ENCODE results near the gene EWSR1. TPM values are rescaled to one million over a fixed set of nuclear protein-coding genes. Genes with fewer than 3 reads are reported as not detected.

Gene EWSR1
- total RNA-seq, 1 donor from 2014 or later, result 199 TPM

- Histone ChIP-seq H3K9me3 (ENCODE audit: insufficient read depth, low read depth, low read length) (no peaks in the 10 kb centered on the region), H3K4me1 (ENCODE audit: insufficient read depth, low read length) (peaks cover 26% of the 10 kb centered on the region), H3K36me3 (ENCODE audit: insufficient read depth, low read length) (no peaks in the 10 kb centered on the region), H3K9ac (ENCODE audit: low read length) (no peak overlapping the region), H3K4me3 (ENCODE audit: insufficient read depth, low read depth, low read length) (no peak overlapping the region), H3K79me2 (ENCODE audit: insufficient read depth, low read length) (peaks cover 8% of the 10 kb centered on the region), H2AFZ (ENCODE audit: low read depth, low read length) (no peak overlapping the region), H3K4me2 (ENCODE audit: low read length) (peak overlapping the region; percentile 75), H4K20me1 (ENCODE audit: insufficient read depth, low read length) (peaks cover 30% of the 10 kb centered on the region), H3K27ac (ENCODE audit: low read depth, low read length) (no peak overlapping the region), H3K27me3 (ENCODE audit: insufficient read depth, low read length) (peaks cover 34% of the 10 kb centered on the region)
- peaks cover 4% of the 10 kb centered on the region for H3K4me1 Mint-ChIP-seq (ENCODE audit: low read depth, unreplicated experiment)
- TF ChIP-seq CTCF (IDR thresholded peaks at IDR 0.05; ENCODE audit: insufficient read depth, low read depth, low read length), result no peak
- peak; percentile 87 for TF ChIP-seq EZH2 (IDR thresholded peaks at IDR 0.05; ENCODE audit: insufficient read depth, low read length)
- H3K36me3 Mint-ChIP-seq (ENCODE audit: low read depth, unreplicated experiment), result peaks cover 13% of the 10 kb centered on the region
- H3K4me3 Mint-ChIP-seq (ENCODE audit: unreplicated experiment), result peak overlapping the region; percentile 67
- FAIRE-seq (no peak), DNase-seq (ENCODE audit: low read depth) (no peak)
- no peaks in the 10 kb centered on the region for H3K9me3 Mint-ChIP-seq (ENCODE audit: unreplicated experiment)
- H3K27me3 Mint-ChIP-seq (ENCODE audit: low read depth, unreplicated experiment), result peaks cover 32% of the 10 kb centered on the region
- peak overlapping the region; percentile 47 for H3K27ac Mint-ChIP-seq (ENCODE audit: unreplicated experiment)
Observed at GRCh38 chr22:29314537-29315285, 46.6 kb downstream of the EWSR1 start.

DNA sequence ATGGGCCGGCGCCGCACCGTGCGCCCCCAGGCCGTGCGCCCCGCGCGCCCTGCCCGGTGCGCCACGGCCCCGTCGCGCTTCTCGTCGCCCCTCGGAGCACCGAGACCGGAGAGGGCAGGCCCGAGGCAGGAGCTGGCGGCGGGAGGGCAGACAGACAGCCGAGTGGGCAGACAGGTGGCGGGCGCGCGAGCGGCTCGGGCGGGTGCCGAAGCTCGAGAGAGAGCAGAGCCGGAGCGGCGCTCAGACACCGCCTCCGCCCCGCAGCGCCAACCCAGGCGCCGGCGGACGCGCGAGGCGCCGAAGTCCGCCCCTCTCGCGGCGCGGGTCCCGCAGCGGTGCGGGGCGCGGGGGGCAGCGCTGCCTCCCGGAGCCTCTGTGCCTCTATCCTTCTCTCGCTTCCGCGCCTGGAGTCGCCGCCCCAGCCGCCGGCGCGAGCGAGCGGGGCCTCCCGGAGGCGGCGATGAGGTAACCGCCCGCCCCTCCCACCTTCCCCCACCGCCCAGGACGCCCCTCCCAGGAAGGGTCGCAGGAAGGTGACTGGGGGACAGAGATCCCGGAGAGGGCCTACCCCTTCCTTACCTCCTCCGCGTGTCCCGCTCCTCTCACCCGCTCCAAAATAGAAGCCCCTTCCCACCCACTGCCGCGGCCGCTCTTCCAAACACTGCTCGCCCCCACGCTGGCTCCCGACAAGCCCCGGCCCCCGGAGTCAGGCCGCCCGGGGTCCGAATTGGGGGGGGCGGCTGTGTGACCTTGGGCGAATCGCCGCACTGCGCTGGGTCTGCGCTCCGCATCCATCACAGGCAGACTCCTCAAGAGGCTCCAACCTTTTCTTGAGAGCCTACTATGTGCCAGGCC lies 47.4 kb downstream of the EWSR1 start, which contains the start of gene RASL10A:
RASL10A (minus strand) TSS at position 412 of the 855 bp plus-strand sequence. CDS start 451 bp downstream, outside the sequence.
- Histone ChIP-seq H3K9me3 (ENCODE audit: insufficient read depth, low read depth, low read length) (no peaks in the 10 kb centered on the region), H3K9ac (ENCODE audit: low read length) (no peak within 1 kb of the TSS), H3K4me3 (ENCODE audit: insufficient read depth, low read depth, low read length) (no peak within 1 kb of the TSS), H4K20me1 (ENCODE audit: insufficient read depth, low read length) (peaks cover 25% of the 10 kb centered on the region), H3K36me3 (ENCODE audit: insufficient read depth, low read length) (no peaks in the 10 kb centered on the region), H3K79me2 (ENCODE audit: insufficient read depth, low read length) (peaks cover 3% of the 10 kb centered on the region), H3K4me2 (ENCODE audit: low read length) (peak within 1 kb of the TSS; percentile 75), H3K27me3 (ENCODE audit: insufficient read depth, low read length) (peaks cover 34% of the 10 kb centered on the region), H3K4me1 (ENCODE audit: insufficient read depth, low read length) (peaks cover 21% of the 10 kb centered on the region), H3K27ac (ENCODE audit: low read depth, low read length) (no peak within 1 kb of the TSS), H2AFZ (ENCODE audit: low read depth, low read length) (no peak within 1 kb of the TSS)
- Mint-ChIP-seq H3K4me1 (ENCODE audit: low read depth, unreplicated experiment) (peaks cover 4% of the 10 kb centered on the region), H3K27me3 (ENCODE audit: low read depth, unreplicated experiment) (peaks cover 32% of the 10 kb centered on the region), H3K4me3 (ENCODE audit: unreplicated experiment) (peak within 1 kb of the TSS; percentile 67), H3K36me3 (ENCODE audit: low read depth, unreplicated experiment) (peaks cover 13% of the 10 kb centered on the region), H3K27ac (ENCODE audit: unreplicated experiment) (no peak within 1 kb of the TSS), H3K9me3 (ENCODE audit: unreplicated experiment) (no peaks in the 10 kb centered on the region)
- DNase-seq (ENCODE audit: low read depth), result no peak
- FAIRE-seq, result no peak
- TF ChIP-seq CTCF (IDR thresholded peaks at IDR 0.05; ENCODE audit: insufficient read depth, low read depth, low read length) (no peak), EZH2 (IDR thresholded peaks at IDR 0.05; ENCODE audit: insufficient read depth, low read length) (peak; percentile 52)

Measured in astrocyte (in vitro differentiated cells and primary cell).